ENCODE data around the gene TUBGCP2.
A peak's percentile ranks its signal among the peaks of the same experiment; 100 is the strongest.

Gene TUBGCP2

GRCh38 chr10:133306941-133307379 is 1.7 kb downstream of the TUBGCP2 start:
- no peak overlapping the region for H3K27ac ChIP-seq (ENCODE audit: low read depth, low read length)
- H3K36me3 ChIP-seq (ENCODE audit: control insufficient read depth in 5 of 5, insufficient read depth in 5 of 5, low read length in 5 of 5) = peaks cover 0 to 34% (median 27%) of the 10 kb centered on the region in 5 donors
- H3K27me3 ChIP-seq (ENCODE audit: control insufficient read depth in 5 of 5, insufficient read depth in 4 of 5, low read length in 5 of 5) = no peaks in the 10 kb centered on the region
- H3K4me1 ChIP-seq (ENCODE audit: control insufficient read depth in 5 of 5, insufficient read depth in 5 of 5, low read length in 5 of 5) = peaks cover 5 to 35% (median 27%) of the 10 kb centered on the region in 5 donors
- peak overlapping the region in 1 of 5 donors; percentile 48 for H3K9ac ChIP-seq (ENCODE audit: low read length in 5 of 5)
- H3K9me3 ChIP-seq (ENCODE audit: control insufficient read depth in 5 of 5, low read length in 5 of 5) = no peaks in the 10 kb centered on the region
- H3K4me3 ChIP-seq (ENCODE audit: low read depth in 1 of 5, low read length in 5 of 5) = peak overlapping the region in 3 of 5 donors; percentile 1 to 86 (median 22)

- Histone ChIP-seq H3K36me3 (ENCODE audit: control insufficient read depth in 5 of 5, insufficient read depth in 5 of 5, low read length in 5 of 5) (peaks cover 0 to 30% (median 23%) of the 10 kb centered on the region in 5 donors), H3K4me3 (ENCODE audit: low read depth in 1 of 5, low read length in 5 of 5) (no peak overlapping the region), H3K9ac (ENCODE audit: low read length in 5 of 5) (peak overlapping the region in 1 of 5 donors; percentile 44), H3K27ac (ENCODE audit: low read depth, low read length) (no peak overlapping the region), H3K9me3 (ENCODE audit: control insufficient read depth in 5 of 5, low read length in 5 of 5) (no peaks in the 10 kb centered on the region), H3K27me3 (ENCODE audit: control insufficient read depth in 5 of 5, insufficient read depth in 4 of 5, low read length in 5 of 5) (no peaks in the 10 kb centered on the region), H3K4me1 (ENCODE audit: control insufficient read depth in 5 of 5, insufficient read depth in 5 of 5, low read length in 5 of 5) (peaks cover 5 to 35% (median 27%) of the 10 kb centered on the region in 5 donors)
Measured at GRCh38 chr10:133306097-133306476, 2.6 kb downstream of the TUBGCP2 start.

GRCh38 chr10:133303206-133303605 is 5.5 kb downstream of the TUBGCP2 start:
- Histone ChIP-seq H3K27me3 (ENCODE audit: control insufficient read depth in 5 of 5, insufficient read depth in 4 of 5, low read length in 5 of 5) (no peaks in the 10 kb centered on the region), H3K4me3 (ENCODE audit: low read depth in 1 of 5, low read length in 5 of 5) (no peak overlapping the region), H3K36me3 (ENCODE audit: control insufficient read depth in 5 of 5, insufficient read depth in 5 of 5, low read length in 5 of 5) (peaks cover 5 to 46% (median 39%) of the 10 kb centered on the region in 5 donors), H3K27ac (ENCODE audit: low read depth, low read length) (no peak overlapping the region), H3K4me1 (ENCODE audit: control insufficient read depth in 5 of 5, insufficient read depth in 5 of 5, low read length in 5 of 5) (peaks cover 5 to 29% (median 22%) of the 10 kb centered on the region in 5 donors), H3K9me3 (ENCODE audit: control insufficient read depth in 5 of 5, low read length in 5 of 5) (no peaks in the 10 kb centered on the region), H3K9ac (ENCODE audit: low read length in 5 of 5) (no peak overlapping the region)

GRCh38 chr10:133302230-133302629 is 6.4 kb downstream of the TUBGCP2 start:
- Histone ChIP-seq H3K36me3 (ENCODE audit: control insufficient read depth in 5 of 5, insufficient read depth in 5 of 5, low read length in 5 of 5) (peaks cover 5 to 56% (median 49%) of the 10 kb centered on the region in 5 donors), H3K4me1 (ENCODE audit: control insufficient read depth in 5 of 5, insufficient read depth in 5 of 5, low read length in 5 of 5) (peaks cover 5 to 19% (median 12%) of the 10 kb centered on the region in 5 donors), H3K9ac (ENCODE audit: low read length in 5 of 5) (no peak overlapping the region), H3K27ac (ENCODE audit: low read depth, low read length) (no peak overlapping the region), H3K9me3 (ENCODE audit: control insufficient read depth in 5 of 5, low read length in 5 of 5) (no peaks in the 10 kb centered on the region), H3K27me3 (ENCODE audit: control insufficient read depth in 5 of 5, insufficient read depth in 4 of 5, low read length in 5 of 5) (no peaks in the 10 kb centered on the region), H3K4me3 (ENCODE audit: low read depth in 1 of 5, low read length in 5 of 5) (no peak overlapping the region)

- no peak overlapping the region for H3K4me3 ChIP-seq (ENCODE audit: low read depth in 1 of 5, low read length in 5 of 5)
- H3K36me3 ChIP-seq (ENCODE audit: control insufficient read depth in 5 of 5, insufficient read depth in 5 of 5, low read length in 5 of 5) = peaks cover 5 to 77% (median 72%) of the 10 kb centered on the region in 5 donors
- H3K9ac ChIP-seq (ENCODE audit: low read length in 5 of 5) = no peak overlapping the region
- no peaks in the 10 kb centered on the region for H3K27me3 ChIP-seq (ENCODE audit: control insufficient read depth in 5 of 5, insufficient read depth in 4 of 5, low read length in 5 of 5)
- H3K9me3 ChIP-seq (ENCODE audit: control insufficient read depth in 5 of 5, low read length in 5 of 5) = no peaks in the 10 kb centered on the region
- no peak overlapping the region for H3K27ac ChIP-seq (ENCODE audit: low read depth, low read length)
- peaks cover 0 to 4% (median 1%) of the 10 kb centered on the region in 5 donors for H3K4me1 ChIP-seq (ENCODE audit: control insufficient read depth in 5 of 5, insufficient read depth in 5 of 5, low read length in 5 of 5)
Measured at GRCh38 chr10:133299738-133300137, 8.9 kb downstream of the TUBGCP2 start.

- Histone ChIP-seq H3K36me3 (ENCODE audit: control insufficient read depth in 5 of 5, insufficient read depth in 5 of 5, low read length in 5 of 5) (peaks cover 5 to 82% (median 77%) of the 10 kb centered on the region in 5 donors), H3K9me3 (ENCODE audit: control insufficient read depth in 5 of 5, low read length in 5 of 5) (no peaks in the 10 kb centered on the region), H3K4me1 (ENCODE audit: control insufficient read depth in 5 of 5, insufficient read depth in 5 of 5, low read length in 5 of 5) (peaks cover 0 to 7% (median 6%) of the 10 kb centered on the region in 5 donors), H3K9ac (ENCODE audit: low read length in 5 of 5) (no peak overlapping the region), H3K27ac (ENCODE audit: low read depth, low read length) (no peak overlapping the region), H3K4me3 (ENCODE audit: low read depth in 1 of 5, low read length in 5 of 5) (no peak overlapping the region), H3K27me3 (ENCODE audit: control insufficient read depth in 5 of 5, insufficient read depth in 4 of 5, low read length in 5 of 5) (no peaks in the 10 kb centered on the region)
Measured at GRCh38 chr10:133299224-133299623, 9.4 kb downstream of the TUBGCP2 start.

GRCh38 chr10:133298466-133298865 is 10.2 kb downstream of the TUBGCP2 start:
- H3K27ac ChIP-seq (ENCODE audit: low read depth, low read length) = no peak overlapping the region
- H3K9me3 ChIP-seq (ENCODE audit: control insufficient read depth in 5 of 5, low read length in 5 of 5) = no peaks in the 10 kb centered on the region
- no peak overlapping the region for H3K9ac ChIP-seq (ENCODE audit: low read length in 5 of 5)
- H3K4me3 ChIP-seq (ENCODE audit: low read depth in 1 of 5, low read length in 5 of 5) = no peak overlapping the region
- no peaks in the 10 kb centered on the region for H3K27me3 ChIP-seq (ENCODE audit: control insufficient read depth in 5 of 5, insufficient read depth in 4 of 5, low read length in 5 of 5)
- peaks cover 5 to 90% (median 85%) of the 10 kb centered on the region in 5 donors for H3K36me3 ChIP-seq (ENCODE audit: control insufficient read depth in 5 of 5, insufficient read depth in 5 of 5, low read length in 5 of 5)
- peaks cover 0 to 14% (median 11%) of the 10 kb centered on the region in 5 donors for H3K4me1 ChIP-seq (ENCODE audit: control insufficient read depth in 5 of 5, insufficient read depth in 5 of 5, low read length in 5 of 5)

GRCh38 chr10:133297504-133297903 is 11.2 kb downstream of the TUBGCP2 start:
- Histone ChIP-seq H3K9ac (ENCODE audit: low read length in 5 of 5) (no peak overlapping the region), H3K27ac (ENCODE audit: low read depth, low read length) (no peak overlapping the region), H3K36me3 (ENCODE audit: control insufficient read depth in 5 of 5, insufficient read depth in 5 of 5, low read length in 5 of 5) (peaks cover 5 to 95% (median 91%) of the 10 kb centered on the region in 5 donors), H3K9me3 (ENCODE audit: control insufficient read depth in 5 of 5, low read length in 5 of 5) (no peaks in the 10 kb centered on the region), H3K4me3 (ENCODE audit: low read depth in 1 of 5, low read length in 5 of 5) (no peak overlapping the region), H3K27me3 (ENCODE audit: control insufficient read depth in 5 of 5, insufficient read depth in 4 of 5, low read length in 5 of 5) (no peaks in the 10 kb centered on the region), H3K4me1 (ENCODE audit: control insufficient read depth in 5 of 5, insufficient read depth in 5 of 5, low read length in 5 of 5) (peaks cover 0 to 22% (median 14%) of the 10 kb centered on the region in 5 donors)

GRCh38 chr10:133295426-133296320 is 13.0 kb downstream of the TUBGCP2 start:
- H3K36me3 ChIP-seq (ENCODE audit: control insufficient read depth in 5 of 5, insufficient read depth in 5 of 5, low read length in 5 of 5) = peaks cover 3 to 92% (median 88%) of the 10 kb centered on the region in 5 donors
- peaks cover 0 to 22% (median 14%) of the 10 kb centered on the region in 5 donors for H3K4me1 ChIP-seq (ENCODE audit: control insufficient read depth in 5 of 5, insufficient read depth in 5 of 5, low read length in 5 of 5)
- H3K27ac ChIP-seq (ENCODE audit: low read depth, low read length) = no peak overlapping the region
- H3K9ac ChIP-seq (ENCODE audit: low read length in 5 of 5) = no peak overlapping the region
- no peak overlapping the region for H3K4me3 ChIP-seq (ENCODE audit: low read depth in 1 of 5, low read length in 5 of 5)
- H3K9me3 ChIP-seq (ENCODE audit: control insufficient read depth in 5 of 5, low read length in 5 of 5) = no peaks in the 10 kb centered on the region
- no peaks in the 10 kb centered on the region for H3K27me3 ChIP-seq (ENCODE audit: control insufficient read depth in 5 of 5, insufficient read depth in 4 of 5, low read length in 5 of 5)

GRCh38 chr10:133294189-133294588 is 14.5 kb downstream of the TUBGCP2 start:
- Histone ChIP-seq H3K36me3 (ENCODE audit: control insufficient read depth in 5 of 5, insufficient read depth in 5 of 5, low read length in 5 of 5) (peaks cover 0 to 94% (median 84%) of the 10 kb centered on the region in 5 donors), H3K9me3 (ENCODE audit: control insufficient read depth in 5 of 5, low read length in 5 of 5) (no peaks in the 10 kb centered on the region), H3K27ac (ENCODE audit: low read depth, low read length) (peak overlapping the region; percentile 43), H3K4me1 (ENCODE audit: control insufficient read depth in 5 of 5, insufficient read depth in 5 of 5, low read length in 5 of 5) (peaks cover 0 to 22% (median 14%) of the 10 kb centered on the region in 5 donors), H3K9ac (ENCODE audit: low read length in 5 of 5) (peak overlapping the region in 1 of 5 donors; percentile 57), H3K27me3 (ENCODE audit: control insufficient read depth in 5 of 5, insufficient read depth in 4 of 5, low read length in 5 of 5) (no peaks in the 10 kb centered on the region), H3K4me3 (ENCODE audit: low read depth in 1 of 5, low read length in 5 of 5) (no peak overlapping the region)
